K562 (cell line): ENCODE data around the gene DNAJC12. TPM values are rescaled to one million over a fixed set of nuclear protein-coding genes. Genes with fewer than 3 reads are reported as not detected.

Experiments used
- ATAC-seq: fragments of 200-7000 bp; cut with Tn5 transposase; 3 replicates; pipeline ENCODE4 v1.9.1; 2020; ENCODE audit warnings: moderate library complexity
- BruUV-seq: library from RNA; stranded (reverse); fragments of 400-500 nt; replicated peaks from 2 replicates; lab custom pipeline; 2021; lab: Mats Ljungman, UMichigan
- CTCF ChIA-PET: fragments of 300-600 bp; formaldehyde crosslinking; extraction: SDS; loops from one replicate; lab custom pipeline; 2021; ENCODE audit warnings: low intra/inter-chr PET ratio; lab: Yijun Ruan, JAX
- POLR2A ChIA-PET: fragments of 300-600, 350-650 bp; sonication (Branson Sonifier 250); formaldehyde crosslinking; extraction: SDS; loops from one replicate; lab custom pipeline; 2021; ENCODE audit warnings: antibody characterized with exemption, inconsistent platforms; lab: Yijun Ruan, JAX
- DNase-seq, 4 experiments: peaks; one replicate each; pipeline versions ENCODE4 v3.0.0 to v3.0.0-alpha.2; 2011 to 2018; ENCODE audit warnings: low spot score in 3 of 4, mixed read lengths in 3 of 4; ENCODE audit errors: extremely low read depth in 1 of 4
- FAIRE-seq: peaks from 2 replicates; lab custom pipeline; 2011; peaks lifted over from hg19 to GRCh38; lab: Jason Lieb, UNC
- H2AFZ ChIP-seq: 2 replicates; pipeline ENCODE4 v1.6.0; 2011; ENCODE audit warnings: low read depth, low read length, control low read depth, inconsistent platforms
- H3K27ac ChIP-seq: fragments of 200-600 bp; 3 replicates; pipeline ENCODE4 v1.8.0; 2011; ENCODE audit warnings: low read depth, mild to moderate bottlenecking, control low read depth, inconsistent platforms, low read length, moderate library complexity, mixed read lengths; ENCODE audit errors: extremely low read depth
- H3K27me3 ChIP-seq, 2 experiments: fragments of 300-600 bp in 1 of 2; 2 replicates in 1 of 2; 3 replicates in 1 of 2; pipeline versions ENCODE4 v1.6.0 to v1.8.0; 2011; ENCODE audit warnings: inconsistent platforms in 2 of 2, low read length in 2 of 2, mild to moderate bottlenecking in 1 of 2, mixed read lengths in 1 of 2, moderate library complexity in 1 of 2; ENCODE audit not compliant: control insufficient read depth in 2 of 2, insufficient read depth in 2 of 2
- H3K36me3 ChIP-seq: fragments of 300-600 bp; 3 replicates; pipeline ENCODE4 v1.8.0; 2011; ENCODE audit warnings: mild to moderate bottlenecking, low read length, inconsistent platforms; ENCODE audit not compliant: control insufficient read depth, insufficient read depth
- H3K4me1 ChIP-seq, 2 experiments: fragments of 200-600 bp in 1 of 2; replicated peaks in 1 of 2; 2 replicates in 1 of 2; 3 replicates in 1 of 2; pipeline versions ENCODE4 v1.5.1 to v1.8.0; 2011; ENCODE audit warnings: inconsistent platforms in 2 of 2, low read length in 2 of 2, mild to moderate bottlenecking in 1 of 2, mixed read lengths in 1 of 2, moderate library complexity in 1 of 2; ENCODE audit not compliant: control insufficient read depth in 2 of 2, insufficient read depth in 2 of 2
- H3K4me2 ChIP-seq: 2 replicates; pipeline ENCODE4 v1.6.1; 2011; ENCODE audit warnings: low read length, control low read depth, inconsistent platforms, mixed read lengths; ENCODE audit not compliant: insufficient read depth
- H3K4me3 ChIP-seq: fragments of 200-600 bp; sonication (generic), shearing (Covaris generic); 2 replicates; pipeline ENCODE4 v1.5.1; 2016; ENCODE audit warnings: control low read depth, inconsistent platforms
- H3K79me2 ChIP-seq: fragments of 200-600 bp; 3 replicates; pipeline ENCODE4 v1.8.0; 2011; ENCODE audit warnings: low read length, inconsistent platforms; ENCODE audit not compliant: control insufficient read depth, insufficient read depth
- H3K9ac ChIP-seq, 2 experiments: 2 replicates each; pipeline versions ENCODE4 v1.6.0 to v1.6.1; 2011; ENCODE audit warnings: low read depth in 2 of 2, low read length in 2 of 2, control low read depth in 1 of 2, inconsistent platforms in 1 of 2, mild to moderate bottlenecking in 1 of 2, mixed read lengths in 1 of 2; ENCODE audit not compliant: insufficient read depth in 1 of 2
- H3K9me1 ChIP-seq: one replicate; pipeline ENCODE4 v1.6.0; 2011; ENCODE audit warnings: inconsistent platforms, mild to moderate bottlenecking, low read length, moderate library complexity; ENCODE audit not compliant: control insufficient read depth, insufficient read depth
- H3K9me3 ChIP-seq: replicated peaks from 2 replicates; pipeline ENCODE4 v1.5.1; 2011; ENCODE audit warnings: low read depth, low read length, inconsistent platforms; ENCODE audit not compliant: control insufficient read depth, insufficient read depth
- H4K20me1 ChIP-seq: replicated peaks from 2 replicates; pipeline ENCODE4 v1.6.1; 2011; ENCODE audit warnings: low read length, inconsistent platforms, mixed read lengths; ENCODE audit not compliant: control insufficient read depth, insufficient read depth
- DDX20 ChIP-seq: fragments of 450-650 bp; IDR thresholded peaks from 2 replicates; pipeline ENCODE4 v1.6.1; 2016; ENCODE audit warnings: missing genetic modification characterization, low read depth, mild to moderate bottlenecking, missing compliant biosample characterization, moderate library complexity
- DMBX1 ChIP-seq: fragments of 250-450 bp; sonication (Bioruptor Pico); IDR thresholded peaks from 2 replicates; pipeline ENCODE4 v1.8.0; 2022; ENCODE audit warnings: inconsistent platforms, mild to moderate bottlenecking, moderate library complexity, borderline replicate concordance
- HMBOX1 ChIP-seq: sonication (generic); IDR thresholded peaks from 2 replicates; pipeline ENCODE4 v1.6.1; 2016
- HMGN3 ChIP-seq: IDR thresholded peaks from 2 replicates; pipeline ENCODE4 v1.6.1; 2011; ENCODE audit warnings: borderline replicate concordance, low read depth, mild to moderate bottlenecking, mixed read lengths, low read length; ENCODE audit not compliant: insufficient read length; ENCODE audit errors: extremely low read depth
- ID3 ChIP-seq, 2 experiments: fragments of 250-450 bp in 1 of 2; fragments of 450-650 bp in 1 of 2; sonication (Bioruptor Pico) in 1 of 2; IDR thresholded peaks; 2 replicates each; pipeline versions ENCODE4 v1.6.1 to v1.8.0; 2016 to 2021; ENCODE audit warnings: mild to moderate bottlenecking in 2 of 2, moderate library complexity in 2 of 2, missing compliant biosample characterization in 1 of 2, missing genetic modification characterization in 1 of 2
- KAT7 ChIP-seq: sonication (generic); formaldehyde crosslinking; IDR thresholded peaks from 2 replicates; pipeline ENCODE4 v1.8.0; 2022; ENCODE audit warnings: missing genetic modification reagents, mild to moderate bottlenecking, borderline replicate concordance
- MAFF ChIP-seq: IDR thresholded peaks from 2 replicates; pipeline ENCODE4 v1.6.1; 2012; ENCODE audit warnings: low read length, improper control_type of control experiment
- MIER1 ChIP-seq: fragments of 450-650 bp; IDR thresholded peaks from 2 replicates; pipeline ENCODE4 v1.6.1; 2016; ENCODE audit warnings: antibody characterized with exemption, mild to moderate bottlenecking, low read depth
- SNRNP70 ChIP-seq: fragments of 200-400 bp; formaldehyde crosslinking; optimal IDR thresholded peaks from 2 replicates; pipeline ENCODE3; 2017; ENCODE audit warnings: low read depth, low read length
- ZBTB11 ChIP-seq, 3 experiments: fragments of 200-800 bp in 1 of 3; fragments of 250-450 bp in 1 of 3; fragments of 450-650 bp in 1 of 3; sonication (Bioruptor Pico) in 1 of 3; sonication (Bioruptor generic) in 1 of 3; formaldehyde crosslinking in 1 of 3; IDR thresholded peaks; 2 replicates each; pipeline versions ENCODE4 v1.6.1 to v1.8.0; 2016 to 2022; ENCODE audit warnings: mild to moderate bottlenecking in 2 of 3, missing genetic modification characterization in 2 of 3, missing compliant biosample characterization in 1 of 3, moderate library complexity in 1 of 3
- WGBS: fragments of 100-300 bp; shearing (Covaris generic); methylation state at CpG from one replicate; pipeline ENCODE4 v1.1.6; 2016; ENCODE audit warnings: low coverage, mixed read lengths; ENCODE audit not compliant: insufficient coverage; ENCODE audit errors: missing lambda C conversion rate; 5-methylcytosine and 5-hydroxymethylcytosine counted together
- in situ Hi-C: fragments of 300-500 bp; cut with MboI; formaldehyde crosslinking; loops from 4 replicates; pipeline ENCODE4 v1.15.0; 2018; ENCODE audit warnings: inconsistent platforms, mixed read lengths
- intact Hi-C: fragments of 100-400 bp; cut with micrococcal nuclease; formaldehyde crosslinking; loops from 2 replicates; pipeline ENCODE4 v1.14.2; 2022
- polyA plus RNA-seq, 8 experiments: library from polyadenylated mRNA; depleted of rRNA in 4 of 8; stranded (reverse) in 5 of 8; unstranded in 3 of 8; fragments of >200 nt; fragmentation: Nextera tagmentation in 2 of 8; fragmentation: Illumina TruSeq in 1 of 8; extraction: Ambion mirVana in 2 of 8; extraction: Trizol in 1 of 8; gene quantifications; 2 replicates each; pipeline versions ENCODE4 v1.2.1 to v1.2.3, GENCODE V29; 2011 to 2014; ENCODE audit warnings: inconsistent platforms in 1 of 8, missing spikeins in 1 of 8
- total RNA-seq, 7 experiments: library from RNA; depleted of rRNA in 6 of 7; stranded (reverse); fragments of >200 nt in 6 of 7; fragmentation: Illumina TruSeq in 2 of 7; extraction: Trizol in 2 of 7; gene quantifications; 2 replicates each; pipeline versions ENCODE4 v1.2.1 to v1.2.3, GENCODE V29; 2011 to 2021; ENCODE audit warnings: low replicate concordance in 1 of 7

The DNAJC12 gene
- total and polyA plus RNA-seq, 9 of the 15 experiments (the other 6 are each of a cell fraction or from before 2014, with no cell fraction given): 7.4 to 95.9 (median 68.5) TPM

- no peak overlapping the region for H3K9ac ChIP-seq
- no TSS peak for BruUV-seq
- POLR2A ChIA-PET: interaction anchor here (0.6 to 0.8 kb wide), 3 partner anchors 25 to 430 kb away, joined by 3 to 4 read pairs (median 4); partner anchors contain the start of gene SIRT1
- DNase-seq (no peak), ATAC-seq (no peak), FAIRE-seq (no peak)
- no peak for TF ChIP-seq KAT7 (CRISPR knock-in tag)
- no peak for TF ChIP-seq ID3 (CRISPR knock-in tag; IDR thresholded peaks at IDR 0.05)
- TF ChIP-seq ID3 (tag; IDR thresholded peaks at IDR 0.05): no peak
- no peak for TF ChIP-seq DDX20 (tag)
- TF ChIP-seq DMBX1 (CRISPR knock-in tag): no peak
- TF ChIP-seq ZBTB11 (CRISPR knock-in tag; IDR thresholded peaks at IDR 0.05): no peak
- TF ChIP-seq SNRNP70: no peak
- no peak for TF ChIP-seq MIER1
- no peak for TF ChIP-seq HMGN3
- no peak for TF ChIP-seq HMBOX1
- no peak for TF ChIP-seq MAFF
- H3K36me3 ChIP-seq: no peaks in the 10 kb centered on the region
- no peaks in the 10 kb centered on the region; a peak in 1 of 5 replicates for H3K4me1 ChIP-seq
- H3K79me2 ChIP-seq: no peaks in the 10 kb centered on the region
- intact Hi-C loops (no loop called here), in situ Hi-C loops (loop anchor here (5.0 to 10.0 kb wide), 2 partner anchors 288 to 446 kb away; no protein-coding TSS in a partner anchor)
- no peak overlapping the region for H3K4me3 ChIP-seq
- no peak overlapping the region for H3K4me2 ChIP-seq
- no peaks in the 10 kb centered on the region for H3K9me1 ChIP-seq
- no peak overlapping the region for H3K27ac ChIP-seq
- H2AFZ ChIP-seq: no peak overlapping the region
- H3K27me3 ChIP-seq: no peaks in the 10 kb centered on the region
- no peaks in the 10 kb centered on the region for H4K20me1 ChIP-seq
- CTCF ChIA-PET: no interaction called here
- WGBS: 70% methylated on average over 2 of the region's 2 CpGs
- no peaks in the 10 kb centered on the region for H3K9me3 ChIP-seq
Observed at GRCh38 chr10:67858971-67859370, 21.0 kb upstream of the DNAJC12 start.
